T47D (cell line): ENCODE data around the gene A2M.

ENCODE experiments used
- DNase-seq, 2 experiments: peaks; one replicate each; pipeline versions ENCODE4 v3.0.0 to v3.0.0-alpha.2; 2011 to 2012; ENCODE audit warnings: low read depth in 1 of 2, low spot score in 1 of 2
- JUND ChIP-seq: IDR thresholded peaks from 2 replicates; pipeline ENCODE4 v1.6.1; 2012; ENCODE audit warnings: low read depth
- in situ Hi-C: cut with HindIII; loops from 2 replicates; pipeline ENCODE4 v1.10.0; 2016; ENCODE audit warnings: low sequenced_read_pairs, low pct_unique_long_range_greater_than_20kb

Gene A2M

GRCh38 chr12:9133216-9133916 lies 17.6 kb upstream of the A2M start:
- in situ Hi-C loops, result no loop called here
- no peak for DNase-seq
- no peak for TF ChIP-seq JUND

- in situ Hi-C loops, result no loop called here
- DNase-seq, result no peak
- no peak for TF ChIP-seq JUND
Observed at GRCh38 chr12:9132008-9132535, 16.4 kb upstream of the A2M start.

- TF ChIP-seq JUND, result no peak
- no peak for DNase-seq
- in situ Hi-C loops, result no loop called here
Observed at GRCh38 chr12:9130244-9130643, 14.5 kb upstream of the A2M start.

GRCh38 chr12:9127936-9128663 lies 12.4 kb upstream of the A2M start:
- no peak for TF ChIP-seq JUND
- DNase-seq, result no peak
- in situ Hi-C loops, result no loop called here

GRCh38 chr12:9127484-9127883 lies 11.8 kb upstream of the A2M start:
- no peak for TF ChIP-seq JUND
- in situ Hi-C loops, result no loop called here
- DNase-seq, result no peak

GRCh38 chr12:9124383-9125031 lies 8.8 kb upstream of the A2M start:
- in situ Hi-C loops, result no loop called here
- no peak for DNase-seq
- TF ChIP-seq JUND, result no peak

GRCh38 chr12:9123781-9124382 lies 8.2 kb upstream of the A2M start:
- no peak for DNase-seq
- in situ Hi-C loops, result no loop called here

GRCh38 chr12:9122091-9122609 lies 6.4 kb upstream of the A2M start:
- DNase-seq, result no peak
- TF ChIP-seq JUND, result no peak
- in situ Hi-C loops, result no loop called here

More at GRCh38 chr12:9123781-9124382, 8.2 kb upstream of the A2M start:
- TF ChIP-seq JUND, result no peak

- no peak for DNase-seq
- TF ChIP-seq JUND, result no peak
- in situ Hi-C loops, result no loop called here
Observed at GRCh38 chr12:9120487-9121184, 4.9 kb upstream of the A2M start.

- no peak for DNase-seq
- TF ChIP-seq JUND, result no peak
- in situ Hi-C loops, result no loop called here
Observed at GRCh38 chr12:9118158-9118557, 2.4 kb upstream of the A2M start.

- in situ Hi-C loops, result no loop called here
- TF ChIP-seq JUND, result no peak
Observed at GRCh38 chr12:9114946-9115345, 773 bp downstream of the A2M start.

GRCh38 chr12:9113987-9114309 lies 1.8 kb downstream of the A2M start:
- no peak for DNase-seq
- in situ Hi-C loops, result no loop called here
- TF ChIP-seq JUND, result no peak

More at GRCh38 chr12:9114946-9115345, 773 bp downstream of the A2M start:
- no peak for DNase-seq
